ENCODE measurements around the gene EXOC2.

DNA sequence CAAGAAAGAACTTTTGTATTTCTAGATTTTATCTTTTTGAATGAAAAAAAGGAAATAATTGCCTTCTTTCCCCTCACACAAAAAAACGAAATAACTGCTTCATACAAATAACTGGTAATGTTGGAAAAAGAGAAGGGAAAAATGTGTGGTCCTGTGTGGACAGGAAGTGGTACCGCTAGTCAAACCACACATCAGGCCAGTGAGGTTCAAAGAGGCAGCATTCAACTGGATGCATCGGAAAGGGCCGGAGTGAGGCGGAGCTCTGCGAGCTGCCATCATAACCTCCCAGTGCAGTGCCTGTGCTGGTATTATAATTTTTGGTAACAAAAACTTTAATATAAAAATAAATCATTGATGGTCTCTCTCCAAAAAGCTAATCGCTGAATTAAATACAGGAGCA, 190.2 kb downstream of the EXOC2 start:
- TF ChIP-seq, protein P1, sequence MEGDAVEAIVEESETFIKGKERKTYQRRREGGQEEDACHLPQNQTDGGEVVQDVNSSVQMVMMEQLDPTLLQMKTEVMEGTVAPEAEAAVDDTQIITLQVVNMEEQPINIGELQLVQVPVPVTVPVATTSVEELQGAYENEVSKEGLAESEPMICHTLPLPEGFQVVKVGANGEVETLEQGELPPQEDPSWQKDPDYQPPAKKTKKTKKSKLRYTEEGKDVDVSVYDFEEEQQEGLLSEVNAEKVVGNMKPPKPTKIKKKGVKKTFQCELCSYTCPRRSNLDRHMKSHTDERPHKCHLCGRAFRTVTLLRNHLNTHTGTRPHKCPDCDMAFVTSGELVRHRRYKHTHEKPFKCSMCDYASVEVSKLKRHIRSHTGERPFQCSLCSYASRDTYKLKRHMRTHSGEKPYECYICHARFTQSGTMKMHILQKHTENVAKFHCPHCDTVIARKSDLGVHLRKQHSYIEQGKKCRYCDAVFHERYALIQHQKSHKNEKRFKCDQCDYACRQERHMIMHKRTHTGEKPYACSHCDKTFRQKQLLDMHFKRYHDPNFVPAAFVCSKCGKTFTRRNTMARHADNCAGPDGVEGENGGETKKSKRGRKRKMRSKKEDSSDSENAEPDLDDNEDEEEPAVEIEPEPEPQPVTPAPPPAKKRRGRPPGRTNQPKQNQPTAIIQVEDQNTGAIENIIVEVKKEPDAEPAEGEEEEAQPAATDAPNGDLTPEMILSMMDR (IDR thresholded peaks at IDR 0.05) = no peak
- TF ChIP-seq POLR2A (IDR thresholded peaks at IDR 0.05) = no peak

All from lower leg skin (tissue), 3 donors.